Measurements from ENCODE around the gene NFU1. TPM values are rescaled to one million over a fixed set of nuclear protein-coding genes. Genes with fewer than 3 reads are reported as not detected.

NFU1 gene
- total RNA-seq = 10 to 100 TPM; 36.5 to 43.0 TPM

DNA sequence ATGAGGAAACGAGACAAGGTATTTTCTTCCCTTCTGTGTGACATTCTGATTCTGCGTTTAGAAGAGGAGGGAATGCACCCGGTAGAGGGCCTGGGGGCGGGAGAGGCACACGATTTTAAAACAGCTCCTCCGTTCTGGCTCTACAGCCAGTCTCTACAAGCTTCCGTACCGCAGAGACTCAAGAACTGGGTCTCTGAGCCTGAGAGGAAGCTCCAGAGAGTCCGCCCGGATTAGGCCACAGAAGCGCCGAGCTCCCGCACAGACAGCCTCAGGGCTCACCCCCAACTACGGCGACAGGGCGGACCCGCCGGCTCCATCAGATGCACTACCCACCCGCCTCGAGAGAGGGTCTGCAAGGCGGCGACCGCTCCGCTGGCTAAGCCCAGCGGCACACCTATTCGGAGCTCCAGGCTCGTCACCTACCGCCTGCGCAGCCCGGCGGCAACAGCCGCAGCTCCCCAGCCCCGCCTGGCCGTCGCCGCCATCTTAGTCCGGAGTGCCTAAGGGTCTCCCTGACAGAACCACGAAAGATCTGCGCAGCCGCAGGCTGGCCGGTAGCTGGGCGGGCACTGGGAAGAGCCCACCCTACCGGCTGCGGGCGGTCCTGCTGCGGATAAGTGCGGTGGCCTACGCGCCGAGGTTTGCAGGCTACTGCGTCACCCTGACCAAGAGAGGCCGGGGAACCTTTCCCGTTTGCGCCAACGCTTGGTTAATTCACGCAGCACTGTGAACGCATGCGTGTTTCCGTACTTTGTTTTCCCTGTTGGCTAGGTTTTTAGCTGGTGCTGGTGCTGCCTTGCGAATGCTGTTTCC is at the start of gene NFU1:
NFU1 (minus strand) TSS at position 498 of the 813 bp plus-strand sequence; CDS start at position 485, 13 bp downstream.

GRCh38 chr2:69386789-69387734 is 50.2 kb downstream of the NFU1 start, which contains the start of gene GFPT1:
GFPT1 (minus strand) TSS chr2:69387227; CDS start chr2:69387071, 156 bp downstream.

Other genes with a start within 250 kb of the NFU1 start
- 10 to 100 TPM; 22.7 to 30.0 TPM for gene GFPT1, start 50.2 kb downstream of the NFU1 start, total RNA-seq
- 10 to 100 TPM; 23.6 to 25.1 TPM for gene AAK1, start 206.3 kb upstream of the NFU1 start, total RNA-seq

Measured in melanocyte of skin (primary cell).